Effector memory CD4-positive, alpha-beta T cell (primary cell): ENCODE measurements around the gene GUCY1A2.

Experiments
- DNase-seq, 3 donors: peaks; one replicate each; pipeline ENCODE4 v3.0.0-alpha.2; 2020
- H3K27ac ChIP-seq: 2 replicates; pipeline ENCODE4 v1.7.0; 2013; ENCODE audit warnings: mild to moderate bottlenecking, low read length, moderate library complexity; ENCODE audit not compliant: insufficient read depth, poor library complexity, severe bottlenecking
- H3K27me3 ChIP-seq: replicated peaks from 2 replicates; pipeline ENCODE4 v1.7.0; 2013; ENCODE audit warnings: mild to moderate bottlenecking, low read length; ENCODE audit not compliant: insufficient read depth, control insufficient read depth, poor library complexity, severe bottlenecking
- H3K36me3 ChIP-seq: 2 replicates; pipeline ENCODE4 v1.7.0; 2013; ENCODE audit warnings: mild to moderate bottlenecking, low read length, moderate library complexity; ENCODE audit not compliant: control insufficient read depth, insufficient read depth
- H3K4me1 ChIP-seq: 2 replicates; pipeline ENCODE4 v1.7.0; 2013; ENCODE audit warnings: low read length, mild to moderate bottlenecking; ENCODE audit not compliant: control insufficient read depth, insufficient read depth, poor library complexity, severe bottlenecking
- H3K4me3 ChIP-seq: 2 replicates; pipeline ENCODE4 v1.7.0; 2013; ENCODE audit warnings: low read length, low read depth, mild to moderate bottlenecking; ENCODE audit not compliant: insufficient read depth, poor library complexity, severe bottlenecking
- H3K9me3 ChIP-seq: 2 replicates; pipeline ENCODE4 v1.7.0; 2013; ENCODE audit warnings: mild to moderate bottlenecking, low read length, moderate library complexity; ENCODE audit not compliant: control insufficient read depth

GUCY1A2 gene

GRCh38 chr11:106854429-106854828, 163.8 kb downstream of the GUCY1A2 start:
- no peak overlapping the region for H3K27ac ChIP-seq
- no peaks in the 10 kb centered on the region for H3K36me3 ChIP-seq
- no peak overlapping the region for H3K4me3 ChIP-seq
- no peak for DNase-seq
- no peaks in the 10 kb centered on the region for H3K4me1 ChIP-seq
- H3K9me3 ChIP-seq: no peaks in the 10 kb centered on the region
- no peaks in the 10 kb centered on the region for H3K27me3 ChIP-seq

GRCh38 chr11:106853850-106854401, 164.3 kb downstream of the GUCY1A2 start:
- H3K4me1 ChIP-seq: no peaks in the 10 kb centered on the region
- no peaks in the 10 kb centered on the region for H3K36me3 ChIP-seq
- no peak overlapping the region for H3K4me3 ChIP-seq
- no peak for DNase-seq
- H3K27ac ChIP-seq: no peak overlapping the region
- no peaks in the 10 kb centered on the region for H3K9me3 ChIP-seq
- no peaks in the 10 kb centered on the region for H3K27me3 ChIP-seq

GRCh38 chr11:106852779-106853178, 165.5 kb downstream of the GUCY1A2 start:
- Histone ChIP-seq H3K27ac (no peak overlapping the region), H3K4me3 (no peak overlapping the region), H3K9me3 (no peaks in the 10 kb centered on the region), H3K36me3 (no peaks in the 10 kb centered on the region), H3K27me3 (no peaks in the 10 kb centered on the region), H3K4me1 (no peaks in the 10 kb centered on the region)
- no peak for DNase-seq

GRCh38 chr11:106848526-106848925, 169.8 kb downstream of the GUCY1A2 start:
- Histone ChIP-seq H3K27me3 (no peaks in the 10 kb centered on the region), H3K27ac (no peak overlapping the region), H3K9me3 (no peaks in the 10 kb centered on the region), H3K4me3 (no peak overlapping the region), H3K4me1 (no peaks in the 10 kb centered on the region), H3K36me3 (no peaks in the 10 kb centered on the region)
- no peak for DNase-seq

GRCh38 chr11:106842134-106842533, 176.1 kb downstream of the GUCY1A2 start:
- H3K36me3 ChIP-seq: no peaks in the 10 kb centered on the region
- no peaks in the 10 kb centered on the region for H3K9me3 ChIP-seq
- H3K27me3 ChIP-seq: no peaks in the 10 kb centered on the region
- no peak overlapping the region for H3K4me3 ChIP-seq
- H3K27ac ChIP-seq: no peak overlapping the region
- no peak for DNase-seq
- no peaks in the 10 kb centered on the region for H3K4me1 ChIP-seq

- H3K4me3 ChIP-seq: no peak overlapping the region
- DNase-seq: no peak
Measured at GRCh38 chr11:106840947-106841346, 177.3 kb downstream of the GUCY1A2 start.

GRCh38 chr11:106840146-106840545, 178.1 kb downstream of the GUCY1A2 start:
- Histone ChIP-seq H3K9me3 (no peaks in the 10 kb centered on the region), H3K27me3 (no peaks in the 10 kb centered on the region), H3K27ac (no peak overlapping the region), H3K4me3 (no peak overlapping the region), H3K4me1 (no peaks in the 10 kb centered on the region), H3K36me3 (no peaks in the 10 kb centered on the region)
- DNase-seq: no peak

More at GRCh38 chr11:106840947-106841346, 177.3 kb downstream of the GUCY1A2 start:
- H3K4me1 ChIP-seq: no peaks in the 10 kb centered on the region
- no peak overlapping the region for H3K27ac ChIP-seq
- no peaks in the 10 kb centered on the region for H3K36me3 ChIP-seq
- H3K9me3 ChIP-seq: no peaks in the 10 kb centered on the region
- no peaks in the 10 kb centered on the region for H3K27me3 ChIP-seq

- H3K4me1 ChIP-seq: no peaks in the 10 kb centered on the region
- H3K27ac ChIP-seq: no peak overlapping the region
- DNase-seq: no peak
- H3K27me3 ChIP-seq: no peaks in the 10 kb centered on the region
- no peaks in the 10 kb centered on the region for H3K9me3 ChIP-seq
- H3K4me3 ChIP-seq: no peak overlapping the region
- no peaks in the 10 kb centered on the region for H3K36me3 ChIP-seq
Measured at GRCh38 chr11:106834567-106834966, 183.7 kb downstream of the GUCY1A2 start.

- Histone ChIP-seq H3K36me3 (no peaks in the 10 kb centered on the region), H3K4me3 (no peak overlapping the region), H3K4me1 (no peaks in the 10 kb centered on the region), H3K27me3 (no peaks in the 10 kb centered on the region), H3K27ac (no peak overlapping the region), H3K9me3 (no peaks in the 10 kb centered on the region)
- no peak for DNase-seq
Measured at GRCh38 chr11:106828976-106829375, 189.3 kb downstream of the GUCY1A2 start.

GRCh38 chr11:106828576-106828975, 189.7 kb downstream of the GUCY1A2 start:
- Histone ChIP-seq H3K9me3 (no peaks in the 10 kb centered on the region), H3K27me3 (no peaks in the 10 kb centered on the region), H3K4me1 (no peaks in the 10 kb centered on the region), H3K27ac (no peak overlapping the region), H3K4me3 (no peak overlapping the region), H3K36me3 (no peaks in the 10 kb centered on the region)
- DNase-seq: no peak
